HG03060 (cell line): ENCODE data around the gene GUCA1C.

Experiments used
- ATAC-seq: cut with Tn5 transposase; IDR thresholded peaks from one replicate; pipeline ENCODE4 v1.9.1; 2021; ENCODE audit warnings: low read depth, moderate number of reproducible peaks; ENCODE audit not compliant: unreplicated experiment

GUCA1C gene

DNA sequence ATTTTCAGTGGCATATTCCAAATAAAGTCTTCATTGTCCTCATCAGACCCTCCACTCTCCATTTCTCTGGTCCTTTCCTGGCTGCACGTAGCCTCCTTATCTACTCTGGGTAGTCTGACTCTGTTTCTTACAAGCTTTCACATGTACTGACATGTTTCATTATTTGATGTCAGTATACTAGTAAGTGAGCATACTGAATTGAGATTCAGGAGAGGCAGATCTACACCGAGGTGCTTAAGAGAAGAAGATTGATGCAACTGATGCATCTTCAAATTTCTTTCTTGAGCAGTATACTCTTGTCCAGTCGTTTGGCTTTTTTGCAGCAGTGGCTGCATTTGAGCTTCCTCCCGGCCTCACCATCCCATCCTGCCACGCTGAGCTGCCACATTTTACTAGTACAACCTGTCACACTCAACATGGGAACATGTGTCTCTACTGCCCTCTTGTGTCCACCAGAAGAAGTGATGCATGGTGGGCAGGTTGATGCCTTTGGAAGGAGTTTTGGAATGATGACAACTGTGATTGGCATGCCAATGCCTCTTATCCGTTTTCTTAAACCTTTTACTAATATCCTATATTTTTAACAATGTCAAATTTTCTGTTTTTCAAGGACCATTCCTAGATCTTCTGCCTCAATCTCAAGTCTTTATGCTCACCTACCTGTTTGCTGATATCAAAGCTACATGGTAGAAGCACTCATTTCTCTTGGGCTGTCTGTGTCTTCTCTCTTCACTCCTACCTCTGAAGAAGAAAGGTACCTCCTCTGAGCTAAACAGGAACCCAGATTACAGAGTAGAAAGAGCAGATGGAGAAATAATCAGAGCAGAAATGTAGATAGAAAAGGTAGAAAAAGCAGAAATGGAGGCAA lies 38.7 kb downstream of the GUCA1C start:
- no peak for ATAC-seq

DNA sequence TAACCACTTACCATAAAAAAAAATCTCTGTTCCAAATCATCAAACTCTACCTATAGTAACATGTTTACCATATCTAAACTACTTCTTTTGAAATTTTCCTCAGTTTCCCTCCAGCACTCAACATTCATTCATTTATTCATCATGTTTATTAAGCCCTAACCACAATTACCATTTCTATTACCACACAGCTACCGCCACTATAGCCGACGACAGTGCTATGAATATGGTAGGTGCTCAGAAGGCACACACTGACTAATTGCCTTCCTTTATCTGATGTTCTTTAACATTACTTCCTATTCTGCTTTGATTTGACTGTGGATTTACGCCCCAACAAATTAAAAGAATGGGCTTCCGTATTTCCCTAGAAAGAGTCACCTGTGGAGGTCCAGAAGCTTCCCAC lies 43.9 kb downstream of the GUCA1C start:
- no peak for ATAC-seq

DNA sequence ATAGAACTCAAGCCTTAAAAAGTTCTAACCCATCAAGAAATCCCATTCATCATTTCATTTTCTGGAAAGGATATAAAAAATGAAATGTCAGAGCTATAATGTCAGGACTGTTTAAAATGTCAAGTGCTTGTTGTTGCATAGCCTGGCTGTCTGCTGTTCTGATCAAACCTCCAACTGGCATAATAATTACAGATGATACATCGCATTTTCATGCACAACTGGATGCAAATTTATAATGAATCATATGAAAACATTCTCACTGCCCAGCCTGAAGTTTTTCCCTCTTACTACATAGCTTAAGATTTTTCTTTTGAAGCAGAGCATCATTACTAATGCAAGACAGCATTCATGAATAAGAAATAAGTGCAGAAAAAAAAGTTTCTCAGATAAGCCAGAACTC lies 46.5 kb downstream of the GUCA1C start:
- no peak for ATAC-seq

DNA sequence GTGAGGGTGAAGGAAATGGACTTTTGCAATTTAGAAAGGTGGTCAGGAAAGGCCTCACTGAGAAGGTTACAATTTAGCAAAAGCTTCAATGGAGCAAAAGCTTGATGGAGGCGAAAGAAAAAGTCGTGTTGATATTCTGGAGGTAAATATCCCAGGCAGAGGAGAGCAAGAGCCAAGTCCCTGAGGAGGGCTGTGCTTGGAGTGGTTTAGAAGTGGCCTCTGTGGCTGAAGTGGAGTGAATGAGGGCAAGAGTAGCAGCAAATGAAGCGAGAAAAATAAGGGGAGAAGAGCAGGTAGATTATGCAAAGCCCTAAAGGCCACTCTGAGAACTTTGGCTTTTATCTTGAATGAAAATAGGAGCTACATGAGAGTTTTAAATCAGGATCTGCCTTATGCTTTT lies 54.1 kb downstream of the GUCA1C start:
- no peak for ATAC-seq

DNA sequence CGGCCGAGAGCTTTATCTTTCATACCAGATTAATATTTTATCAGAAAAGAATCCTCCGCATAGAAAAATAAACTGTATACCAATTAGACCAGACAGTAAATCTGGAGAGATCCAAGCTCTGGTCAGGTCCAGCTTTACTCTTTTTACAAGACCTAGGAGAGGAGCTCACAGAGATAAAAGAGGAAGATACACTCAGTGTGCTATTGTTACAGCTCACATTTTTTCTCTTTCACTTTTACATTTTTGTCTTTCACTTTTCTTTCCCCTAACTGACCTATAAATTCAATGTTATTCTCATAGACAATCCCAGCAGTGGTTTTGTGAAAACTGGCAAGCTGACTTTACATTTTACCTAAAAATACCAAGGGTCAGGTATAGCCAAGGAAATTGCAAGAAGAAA lies 55.8 kb downstream of the GUCA1C start:
- no peak for ATAC-seq

DNA sequence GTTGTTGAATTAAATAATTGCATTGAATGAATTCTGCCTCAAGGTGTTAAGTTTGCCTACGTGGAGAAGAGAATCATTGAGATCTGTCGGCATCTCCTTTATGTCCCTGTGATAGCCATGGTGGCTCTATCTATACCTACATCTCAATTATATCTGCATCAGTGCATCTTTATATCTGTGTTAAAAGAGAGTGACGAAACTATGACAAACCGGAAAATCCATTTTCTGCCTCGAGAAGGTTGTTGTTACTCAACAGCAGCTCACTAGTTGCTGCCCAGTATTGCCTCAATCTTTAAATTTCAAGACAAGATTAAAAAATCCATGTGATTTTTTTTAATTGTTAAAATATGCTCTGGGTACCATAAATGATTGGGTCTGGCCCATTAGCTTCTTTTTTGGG lies 58.7 kb downstream of the GUCA1C start:
- ATAC-seq, result no peak

DNA sequence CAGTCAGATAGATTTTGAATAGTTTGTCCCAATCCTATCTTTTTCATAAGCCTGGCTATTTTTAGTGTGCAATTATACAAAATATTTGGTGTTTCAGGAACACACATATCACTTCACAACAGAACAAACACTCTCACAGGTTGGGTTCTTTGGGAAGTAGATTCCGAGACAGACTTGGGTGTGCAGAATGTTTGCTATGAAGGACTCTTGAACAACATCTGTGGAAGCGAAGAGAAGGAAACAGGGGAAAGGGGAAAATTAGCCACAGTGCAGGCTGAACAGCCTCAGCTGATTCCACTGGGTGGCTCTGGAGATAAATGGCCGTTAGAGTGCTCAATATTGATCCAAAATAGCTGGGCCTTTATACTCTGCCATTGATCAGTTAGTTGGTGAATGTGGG lies 61.8 kb downstream of the GUCA1C start:
- ATAC-seq, result no peak

DNA sequence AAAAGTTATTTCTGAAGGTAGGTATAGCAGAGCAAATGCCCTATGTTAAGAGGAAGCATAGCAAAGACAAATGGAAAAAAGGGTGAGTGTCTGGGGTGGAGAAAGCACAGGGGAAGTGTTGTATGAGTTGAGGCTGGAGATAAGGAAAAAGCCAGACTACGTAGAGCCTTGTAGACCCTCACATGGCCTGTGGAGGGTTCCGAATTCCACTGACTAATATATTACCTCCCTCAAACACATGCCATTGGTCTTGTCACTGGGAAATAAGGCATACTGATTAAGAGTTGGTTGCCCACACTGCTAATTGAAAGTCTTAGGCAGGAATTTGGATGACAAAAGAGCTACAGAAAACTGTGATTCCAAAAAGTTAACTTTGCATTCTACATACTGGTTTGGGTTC lies 65.9 kb downstream of the GUCA1C start:
- no peak for ATAC-seq

DNA sequence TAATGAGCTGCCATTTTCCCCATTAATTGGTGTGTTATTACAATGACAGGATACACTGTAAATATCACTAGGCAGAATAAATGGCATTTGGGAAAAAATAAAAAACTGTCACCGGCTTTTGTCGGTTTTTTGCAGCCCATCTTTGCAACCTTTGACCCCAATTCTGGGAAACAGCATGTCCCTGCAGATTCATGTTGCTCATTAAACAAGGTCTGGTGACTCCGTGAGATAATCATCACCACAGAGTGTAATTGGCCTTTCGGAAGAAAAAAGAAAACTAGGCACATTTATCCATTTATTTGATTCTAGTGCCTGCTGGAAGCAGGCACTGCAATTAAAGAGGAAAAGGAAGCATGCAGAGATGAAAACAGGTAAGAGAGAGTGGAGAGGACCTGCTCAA lies 66.6 kb downstream of the GUCA1C start:
- no peak for ATAC-seq

DNA sequence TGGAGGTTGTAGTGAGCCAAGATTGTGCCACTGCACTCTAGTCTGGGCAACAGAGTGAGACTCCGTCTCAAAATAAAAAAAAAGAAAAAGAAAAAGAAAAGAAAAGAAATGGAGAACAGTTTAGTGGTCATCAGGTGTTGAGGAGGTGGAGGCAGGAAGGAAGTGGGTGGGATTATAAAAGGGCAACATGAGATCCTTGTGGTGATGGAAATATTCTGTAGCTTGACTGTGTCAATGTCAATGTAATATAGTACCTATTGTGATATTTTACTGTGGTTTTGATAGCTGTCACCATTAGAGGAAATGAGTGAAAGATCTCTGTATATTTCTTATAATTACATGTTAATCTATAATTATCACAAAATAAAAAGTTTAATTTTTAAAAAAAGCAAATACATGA lies 70.3 kb downstream of the GUCA1C start:
- no peak for ATAC-seq

DNA sequence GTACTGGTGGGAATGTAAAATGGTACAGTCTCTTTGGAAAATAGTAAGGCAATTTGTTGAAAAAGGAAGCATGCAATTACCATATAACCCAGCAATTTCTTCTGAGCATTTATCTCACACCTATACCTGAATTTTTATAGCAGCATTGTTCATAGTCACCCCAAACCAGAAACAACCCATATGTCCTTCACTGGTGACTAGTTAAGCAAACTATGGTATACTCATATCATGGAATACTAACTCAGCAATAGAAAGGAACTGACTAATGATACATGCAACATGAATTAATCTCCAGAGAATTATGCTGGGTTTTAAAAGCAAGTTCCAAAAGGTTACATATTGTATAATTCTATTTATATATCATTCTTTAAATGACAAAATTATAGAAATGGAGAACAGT lies 70.9 kb downstream of the GUCA1C start:
- ATAC-seq, result no peak

DNA sequence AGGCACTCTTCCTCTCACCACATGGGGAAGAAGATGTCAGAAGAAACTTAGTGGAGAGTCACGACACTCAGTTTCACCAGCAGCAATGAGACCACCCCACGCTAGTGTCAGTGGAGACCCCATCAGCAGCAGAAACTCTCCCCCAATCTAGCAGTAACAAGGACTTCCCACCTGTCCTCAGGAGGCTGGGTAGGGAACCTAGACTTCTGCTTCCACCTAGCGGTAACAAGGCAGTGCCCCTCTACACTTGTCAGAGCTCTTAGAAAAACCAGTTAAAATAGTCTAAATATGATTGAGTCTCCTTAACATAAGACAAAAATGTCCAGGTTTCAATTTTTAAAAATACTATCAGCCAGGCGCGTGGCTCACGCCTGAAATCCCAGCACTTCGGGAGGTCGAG lies 73.8 kb downstream of the GUCA1C start:
- no peak for ATAC-seq

DNA sequence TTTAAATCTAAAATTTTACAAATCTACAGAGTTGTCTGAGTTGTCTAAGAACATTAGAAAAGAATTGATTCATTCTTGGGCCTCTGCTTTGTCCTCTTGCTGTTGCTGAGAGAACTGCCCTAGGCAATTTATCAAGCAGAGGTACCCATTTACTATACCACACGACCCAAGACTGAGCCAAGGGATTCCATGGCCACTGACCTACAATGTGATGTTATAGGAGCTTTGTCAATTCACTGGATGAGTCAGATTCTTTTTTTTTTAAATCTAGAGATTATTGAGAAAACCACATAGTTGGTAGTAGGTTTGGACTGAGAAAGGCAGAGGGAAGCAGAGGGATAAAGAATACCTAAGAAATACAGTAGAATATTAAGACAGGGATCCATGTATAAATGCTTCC lies 75.8 kb downstream of the GUCA1C start:
- no peak for ATAC-seq

DNA sequence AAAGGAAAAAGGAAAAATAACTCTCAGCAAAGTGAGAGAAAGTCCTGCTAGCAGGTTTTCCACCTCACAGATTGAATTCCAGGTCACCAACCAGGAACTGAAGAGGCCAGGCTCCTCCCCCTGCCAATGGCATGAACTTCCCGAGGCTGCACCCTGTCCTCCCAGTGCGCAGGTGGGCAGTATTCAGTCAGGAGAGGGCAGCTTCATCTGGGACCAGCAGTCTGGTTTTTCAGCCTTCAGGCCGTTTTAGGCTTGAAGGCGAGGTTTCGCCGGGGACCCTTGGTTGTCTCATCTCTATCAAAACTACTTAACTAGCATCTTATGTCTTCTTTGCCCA lies 89.9 kb downstream of the GUCA1C start:
- no peak for ATAC-seq

DNA sequence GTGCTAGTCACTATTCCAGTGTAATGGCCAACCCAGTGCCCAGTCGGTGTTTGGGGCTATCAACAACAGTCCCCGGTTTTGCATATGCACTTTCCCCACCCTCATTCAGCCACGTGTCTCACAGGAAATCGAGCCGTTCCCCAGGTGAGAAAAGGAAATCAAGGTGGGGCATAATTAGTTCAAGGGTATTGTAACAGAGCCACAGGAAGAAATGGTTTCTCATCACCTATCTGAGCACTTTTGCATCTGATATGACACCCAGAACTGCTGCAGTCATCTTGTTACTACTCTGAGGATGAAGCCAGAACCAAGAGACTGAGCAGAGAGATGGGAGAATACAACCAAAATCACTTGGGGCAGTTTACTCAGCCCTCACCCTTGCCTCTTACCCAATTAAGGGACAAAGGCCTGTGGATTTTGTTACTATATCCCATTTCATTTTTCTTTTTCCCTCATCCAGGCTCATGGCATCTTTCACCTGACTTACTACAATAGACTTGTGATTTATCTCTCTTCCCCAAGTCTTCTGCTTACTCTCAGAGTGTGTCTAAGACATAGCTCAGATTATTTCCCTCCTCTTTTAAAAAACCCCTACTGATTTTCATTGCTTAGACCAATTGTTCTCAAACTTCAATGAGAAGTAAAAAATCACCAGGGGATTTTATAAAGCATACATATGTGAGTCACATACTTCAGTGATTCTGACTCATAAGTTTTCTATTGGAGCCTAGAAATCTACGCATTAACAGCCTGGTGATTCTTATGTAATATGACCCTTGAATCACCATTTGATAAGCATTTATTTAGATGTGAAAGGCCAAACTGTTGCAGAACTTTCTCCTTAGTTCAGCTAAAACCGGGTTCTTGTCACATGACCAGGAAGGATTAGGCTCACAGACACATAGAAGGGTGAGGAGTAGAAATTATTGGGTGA lies 90.5 kb downstream of the GUCA1C start:
- no peak for ATAC-seq

DNA sequence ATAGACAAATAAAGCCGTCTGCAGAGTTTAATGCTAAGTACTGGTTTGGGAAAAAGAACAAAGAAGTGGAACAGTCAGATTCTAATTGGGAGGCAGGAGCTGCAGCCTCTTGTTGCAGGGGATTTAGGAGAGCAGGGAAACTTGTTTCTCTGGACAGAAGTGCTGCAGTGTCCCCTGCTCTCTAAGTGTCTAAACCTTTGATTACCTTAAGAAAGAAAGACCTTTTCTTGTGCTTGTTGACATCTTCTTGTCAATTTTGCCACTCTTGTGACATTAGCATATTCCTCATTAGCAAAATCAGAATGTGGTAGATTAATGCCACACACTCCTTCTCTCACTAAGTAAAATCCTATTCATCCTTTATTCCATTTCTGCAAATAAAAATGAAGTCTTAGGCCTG lies 92.3 kb downstream of the GUCA1C start:
- ATAC-seq, result no peak
